HG02798 (cell line): ENCODE measurements around the gene CPA2.
"Not testable (repeated sequence)": the region's sequence is repeated elsewhere in the genome, so short reads cannot be mapped to it uniquely, and the experiment has no call there.

ENCODE experiments used
- ATAC-seq: cut with Tn5 transposase; IDR thresholded peaks from one replicate; pipeline ENCODE4 v1.9.1; 2021; ENCODE audit warnings: mild to moderate bottlenecking; ENCODE audit not compliant: unreplicated experiment, poor library complexity

CPA2 gene

GRCh38 chr7:130249626-130250025, 17.0 kb upstream of the CPA2 start:
- not testable (repeated sequence) for ATAC-seq

DNA sequence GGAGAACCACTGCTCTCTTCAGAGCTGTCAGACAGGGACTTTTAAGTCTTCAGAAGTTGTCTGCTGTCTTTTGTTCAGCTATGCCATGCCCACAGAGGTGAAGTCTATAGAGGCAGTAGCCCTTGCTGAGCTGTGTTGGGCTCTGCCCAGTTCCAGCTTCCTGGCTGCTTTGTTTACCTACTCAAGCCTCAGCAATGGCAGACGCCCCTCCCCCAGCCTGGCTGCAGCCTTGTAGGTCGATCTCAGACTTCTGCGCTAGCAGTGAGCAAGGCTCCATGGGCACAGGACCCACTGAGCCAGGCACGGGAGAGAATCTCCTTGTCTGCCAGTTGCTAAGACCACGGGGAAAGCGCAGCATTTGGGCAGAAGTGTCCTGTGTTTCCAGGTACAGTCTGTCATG, 12.1 kb upstream of the CPA2 start:
- ATAC-seq, result no peak

- ATAC-seq, result no peak
Measured at GRCh38 chr7:130256704-130257103, 10.0 kb upstream of the CPA2 start.

- no peak for ATAC-seq
Measured at GRCh38 chr7:130258494-130259078, 8.1 kb upstream of the CPA2 start.

GRCh38 chr7:130262448-130262847, 4.2 kb upstream of the CPA2 start:
- no peak for ATAC-seq

GRCh38 chr7:130263130-130263529, 3.5 kb upstream of the CPA2 start:
- ATAC-seq, result no peak

DNA sequence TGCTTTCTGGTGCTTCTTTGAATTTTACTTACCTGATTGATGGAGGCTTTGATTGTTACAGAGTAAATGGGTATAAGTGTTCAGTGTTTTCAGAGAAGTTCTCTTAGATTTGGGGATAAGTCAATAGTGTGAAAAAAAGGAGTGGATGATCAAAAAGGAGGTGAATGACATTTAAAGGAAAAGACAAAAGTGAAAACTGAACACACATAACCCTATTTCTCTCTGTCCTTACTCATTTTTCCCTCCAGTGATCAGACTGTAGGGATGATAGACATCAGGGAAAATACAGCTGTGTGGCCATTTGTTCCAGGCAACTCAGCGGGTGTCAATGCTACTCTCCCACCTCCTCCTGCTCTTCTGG, 278 bp downstream of the CPA2 start:
- ATAC-seq, result no peak

DNA sequence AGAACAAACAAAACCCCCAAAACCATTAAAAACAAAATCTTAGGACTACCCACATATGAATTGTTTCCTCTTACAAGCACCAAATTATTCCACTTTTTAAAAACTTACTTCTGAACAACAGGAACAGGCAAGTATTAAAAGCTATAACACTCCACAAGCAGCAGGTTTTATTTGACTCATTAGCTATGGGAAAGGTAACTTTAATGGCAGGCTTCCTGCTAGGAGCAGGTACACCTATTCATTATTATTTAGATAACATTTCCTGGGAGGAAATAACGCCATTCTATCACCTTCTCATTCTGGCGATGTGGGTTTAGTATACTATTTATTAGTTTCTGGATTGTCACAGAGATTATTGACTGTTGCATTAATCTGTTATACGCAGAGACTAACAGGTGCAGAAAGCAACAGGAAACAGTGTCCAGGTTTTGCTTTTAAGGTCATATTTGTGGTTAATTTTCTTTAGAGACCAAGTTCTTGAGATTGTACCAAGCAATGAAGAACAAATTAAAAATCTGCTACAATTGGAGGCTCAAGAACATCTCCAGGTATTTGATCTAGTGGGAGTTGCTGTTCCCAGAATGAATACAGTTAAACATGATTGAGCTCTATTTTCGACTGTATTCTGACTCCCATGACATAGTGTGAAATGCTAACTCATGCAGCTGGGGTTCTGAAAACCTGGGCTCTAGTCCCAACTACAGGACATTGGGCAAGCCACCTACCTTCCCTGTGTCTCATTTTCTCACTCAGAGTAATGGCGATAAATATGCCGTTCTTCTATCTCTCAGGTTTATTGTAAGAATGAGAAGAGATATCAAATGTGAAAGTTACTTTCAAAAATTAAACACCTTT, 2.0 kb downstream of the CPA2 start:
- ATAC-seq, result no peak

GRCh38 chr7:130269318-130269694, 2.6 kb downstream of the CPA2 start:
- no peak for ATAC-seq

- no peak for ATAC-seq
Measured at GRCh38 chr7:130270947-130271800, 4.5 kb downstream of the CPA2 start.

GRCh38 chr7:130272381-130273080, 5.9 kb downstream of the CPA2 start:
- ATAC-seq, result no peak

GRCh38 chr7:130273081-130273932, 6.6 kb downstream of the CPA2 start:
- ATAC-seq, result no peak

DNA sequence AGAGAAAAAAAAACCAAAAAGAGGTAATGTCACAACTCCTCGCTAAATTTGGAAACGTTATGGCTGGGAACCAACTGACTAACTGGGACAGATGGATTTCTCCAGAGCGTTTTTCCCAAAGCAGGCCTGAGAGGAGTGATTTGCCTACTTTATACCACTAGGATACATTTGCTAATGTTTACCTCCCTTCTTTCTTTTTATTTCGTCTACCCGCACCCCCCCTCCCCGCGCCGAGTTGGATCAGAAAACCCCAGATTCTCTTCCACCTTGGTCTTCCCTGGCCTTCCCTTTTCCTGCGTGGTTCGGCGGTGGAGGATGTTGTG, 7.2 kb downstream of the CPA2 start:
- no peak for ATAC-seq

GRCh38 chr7:130274296-130274695, 7.6 kb downstream of the CPA2 start:
- ATAC-seq, result no peak

DNA sequence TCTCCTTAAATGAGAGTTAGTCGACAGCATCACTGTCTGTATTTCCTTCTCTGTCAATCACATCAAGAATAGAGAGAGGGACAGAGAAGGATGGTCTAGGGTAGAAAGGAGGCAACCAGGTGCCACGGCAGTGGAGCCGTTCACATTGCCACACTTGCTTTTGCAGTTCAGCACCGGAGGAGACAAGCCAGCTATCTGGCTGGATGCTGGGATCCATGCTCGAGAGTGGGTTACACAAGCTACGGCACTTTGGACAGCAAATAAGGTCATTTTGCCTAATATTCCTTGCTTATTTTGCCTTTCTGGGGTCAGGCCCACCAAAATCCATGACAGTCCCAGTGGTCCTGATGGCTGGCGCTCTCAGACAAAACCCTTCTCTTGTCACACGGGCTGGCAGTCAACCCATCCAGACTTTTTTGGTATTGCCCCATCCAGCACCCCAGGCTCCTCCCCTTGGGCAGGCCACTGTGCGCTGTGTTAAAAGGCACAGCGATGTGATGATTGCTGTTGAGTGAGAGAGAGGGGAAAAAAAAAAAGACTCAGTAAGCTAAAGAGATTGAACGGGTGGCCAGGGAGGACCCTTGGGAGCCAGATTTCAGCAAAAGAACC, 8.4 kb downstream of the CPA2 start:
- no peak for ATAC-seq

DNA sequence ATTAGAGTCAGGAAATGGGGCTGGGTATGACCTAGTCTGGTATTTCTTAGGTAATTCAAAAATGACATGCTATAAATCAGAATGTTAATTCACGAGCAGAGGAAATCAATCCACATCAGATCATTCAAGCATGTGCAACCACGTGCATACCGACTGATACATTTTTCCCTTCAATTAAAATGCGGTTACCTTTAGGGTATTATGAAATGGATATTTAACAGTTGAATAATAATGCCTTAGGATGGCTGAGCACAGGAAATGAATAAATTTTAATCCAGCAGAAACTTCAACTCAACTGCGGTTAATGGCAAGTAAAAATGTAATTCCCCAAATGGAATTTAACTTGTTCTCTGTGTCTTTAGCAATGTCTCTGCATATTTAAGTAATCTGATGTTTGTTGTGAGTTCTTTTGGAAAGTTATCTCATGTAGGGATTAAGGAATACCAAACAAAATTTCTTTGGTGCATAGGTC, 9.2 kb downstream of the CPA2 start:
- no peak for ATAC-seq

- no peak for ATAC-seq
Measured at GRCh38 chr7:130276796-130277762, 10.4 kb downstream of the CPA2 start.
